Transverse colon (tissue), 4 donors: Measurements from ENCODE around the gene SSX5.
"Not testable (repeated sequence)": the region's sequence is repeated elsewhere in the genome, so short reads cannot be mapped to it uniquely, and the experiment has no call there.

Experiments used
- POLR2A ChIP-seq: fragments of 450-650 bp; IDR thresholded peaks from one replicate; pipeline ENCODE4 v1.6.1; 2016; ENCODE audit warnings: antibody characterized with exemption, mild to moderate bottlenecking, moderate library complexity
- POLR2AphosphoS5 ChIP-seq, 3 donors: sonication (generic); formaldehyde crosslinking; IDR thresholded peaks; one replicate each; pipeline ENCODE4 v1.6.1; 2016; ENCODE audit warnings: antibody characterized with exemption in 3 of 3
- TF ChIP-seq, protein P1 (sequence below), 5 experiments: fragments of 200-600 bp in 3 of 5; fragments of 450-650 bp in 2 of 5; sonication (generic) in 3 of 5; IDR thresholded peaks; 1 replicate in 2 of 5; 2 replicates in 3 of 5; pipeline ENCODE4 v1.5.1; 2016 to 2017; ENCODE audit warnings: antibody characterized with exemption in 5 of 5, inconsistent platforms in 3 of 5, mild to moderate bottlenecking in 2 of 5, moderate library complexity in 1 of 5

DNA sequence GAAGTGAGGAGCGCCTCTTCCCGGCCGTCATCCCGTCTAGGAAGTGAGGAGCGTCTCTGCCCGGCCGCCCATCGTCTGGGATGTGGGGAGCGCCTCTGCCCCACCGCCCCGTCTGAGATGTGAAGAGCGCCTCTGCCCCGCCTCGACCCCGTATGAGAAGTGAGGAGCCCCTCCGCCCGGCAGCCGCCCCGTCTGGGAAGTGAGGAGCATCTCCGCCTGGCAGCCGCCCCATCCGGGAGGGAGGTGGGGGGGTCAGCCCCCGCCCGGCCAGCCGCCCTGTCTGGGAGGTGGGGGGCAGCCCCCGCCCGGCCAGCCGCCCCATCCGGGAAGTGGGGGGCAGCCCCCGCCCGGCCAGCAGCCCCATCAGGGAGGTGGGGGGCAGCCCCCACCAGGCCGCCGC lies 57.5 kb downstream of the SSX5 start:
- TF ChIP-seq, protein P1, sequence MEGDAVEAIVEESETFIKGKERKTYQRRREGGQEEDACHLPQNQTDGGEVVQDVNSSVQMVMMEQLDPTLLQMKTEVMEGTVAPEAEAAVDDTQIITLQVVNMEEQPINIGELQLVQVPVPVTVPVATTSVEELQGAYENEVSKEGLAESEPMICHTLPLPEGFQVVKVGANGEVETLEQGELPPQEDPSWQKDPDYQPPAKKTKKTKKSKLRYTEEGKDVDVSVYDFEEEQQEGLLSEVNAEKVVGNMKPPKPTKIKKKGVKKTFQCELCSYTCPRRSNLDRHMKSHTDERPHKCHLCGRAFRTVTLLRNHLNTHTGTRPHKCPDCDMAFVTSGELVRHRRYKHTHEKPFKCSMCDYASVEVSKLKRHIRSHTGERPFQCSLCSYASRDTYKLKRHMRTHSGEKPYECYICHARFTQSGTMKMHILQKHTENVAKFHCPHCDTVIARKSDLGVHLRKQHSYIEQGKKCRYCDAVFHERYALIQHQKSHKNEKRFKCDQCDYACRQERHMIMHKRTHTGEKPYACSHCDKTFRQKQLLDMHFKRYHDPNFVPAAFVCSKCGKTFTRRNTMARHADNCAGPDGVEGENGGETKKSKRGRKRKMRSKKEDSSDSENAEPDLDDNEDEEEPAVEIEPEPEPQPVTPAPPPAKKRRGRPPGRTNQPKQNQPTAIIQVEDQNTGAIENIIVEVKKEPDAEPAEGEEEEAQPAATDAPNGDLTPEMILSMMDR (IDR thresholded peaks at IDR 0.05): not testable (repeated sequence)
- not testable (repeated sequence) for TF ChIP-seq POLR2A; POLR2AphosphoS5 (IDR thresholded peaks at IDR 0.05)
